Dermis lymphatic vessel endothelial cell (primary cell): Measurements from ENCODE around the gene C1QB. TPM values are rescaled to one million over a fixed set of nuclear protein-coding genes. Genes with fewer than 3 reads are reported as not detected.

Source experiments
- total RNA-seq: library from RNA; depleted of rRNA; stranded (reverse); fragments of >200 nt; gene quantifications from 2 replicates; pipeline ENCODE4 v1.2.1, GENCODE V29; 2014

The C1QB gene
- total RNA-seq: not detected in 2 replicates

GRCh38 chr1:22652881-22653316 is at the start of gene C1QB:
C1QB (plus strand) TSS chr1:22653236; CDS start chr1:22659463, 6,227 bp downstream.

GRCh38 chr1:22636353-22636752 is 16.7 kb upstream of the C1QB start, which contains the start of gene C1QA:
C1QA (plus strand) TSS chr1:22636628; CDS start chr1:22637617, 989 bp downstream.

GRCh38 chr1:22643381-22643780 is 9.7 kb upstream of the C1QB start, which contains the start of gene C1QC:
C1QC (plus strand) TSS chr1:22643633; CDS start chr1:22644024, 391 bp downstream.

GRCh38 chr1:22710701-22711049 is 57.6 kb downstream of the C1QB start, which contains the start of gene EPHB2:
EPHB2 (plus strand) TSS chr1:22710839; CDS start chr1:22710983, 144 bp downstream.

Other genes starting within 250 kb of the C1QB start
- gene ZBTB40, start 201.4 kb upstream of the C1QB start, total RNA-seq: 8.6 and 11.9 TPM in 2 replicates
- gene EPHA8, start 89.7 kb upstream of the C1QB start, total RNA-seq: not detected in 2 replicates
- gene C1QA, start 16.6 kb upstream of the C1QB start, total RNA-seq: not detected in 2 replicates
- gene C1QC, start 9.6 kb upstream of the C1QB start, total RNA-seq: not detected in 2 replicates
- 17.6 and 21.2 TPM in 2 replicates for gene EPHB2, start 57.6 kb downstream of the C1QB start, total RNA-seq